Progenitor cell of endocrine pancreas (in vitro differentiated cells): ENCODE data around the gene TLR2. TPM values are rescaled to one million over a fixed set of nuclear protein-coding genes. Genes with fewer than 3 reads are reported as not detected.

Experiments used
- DNase-seq: peaks from one replicate; pipeline ENCODE4 v3.0.0; 2021; ENCODE audit warnings: low spot score; ENCODE audit not compliant: unreplicated experiment
- H3K27ac Mint-ChIP-seq: 2 replicates; pipeline ENCODE4 v1.8.0; 2021; ENCODE audit warnings: mild to moderate bottlenecking, moderate library complexity, mixed read lengths
- H3K27me3 Mint-ChIP-seq: 2 replicates; pipeline ENCODE4 v1.8.0; 2021; ENCODE audit warnings: mixed read lengths
- H3K36me3 Mint-ChIP-seq: 2 replicates; pipeline ENCODE4 v1.8.0; 2022; ENCODE audit warnings: mixed read lengths; ENCODE audit not compliant: insufficient read depth
- H3K4me1 Mint-ChIP-seq: 2 replicates; pipeline ENCODE4 v1.8.0; 2021; ENCODE audit warnings: low read depth, mixed read lengths
- H3K4me3 Mint-ChIP-seq: 2 replicates; pipeline ENCODE4 v1.8.0; 2021; ENCODE audit warnings: low read depth, mild to moderate bottlenecking, moderate library complexity, mixed read lengths
- H3K9me3 Mint-ChIP-seq: 2 replicates; pipeline ENCODE4 v1.8.0; 2021; ENCODE audit warnings: low read depth, mixed read lengths
- total RNA-seq: library from RNA; stranded (reverse); gene quantifications from 2 replicates; pipeline ENCODE4 v1.2.1, GENCODE V29; 2021
- TF ChIP-seq, protein P1 (sequence below): fragments of 200-600 bp; sonication (generic); IDR thresholded peaks from one replicate; pipeline ENCODE4 v1.5.0; 2021; ENCODE audit warnings: antibody characterized with exemption, mild to moderate bottlenecking; ENCODE audit not compliant: unreplicated experiment

TLR2 gene
- total RNA-seq, 1 donor from 2014 or later: 5.1 TPM

DNA sequence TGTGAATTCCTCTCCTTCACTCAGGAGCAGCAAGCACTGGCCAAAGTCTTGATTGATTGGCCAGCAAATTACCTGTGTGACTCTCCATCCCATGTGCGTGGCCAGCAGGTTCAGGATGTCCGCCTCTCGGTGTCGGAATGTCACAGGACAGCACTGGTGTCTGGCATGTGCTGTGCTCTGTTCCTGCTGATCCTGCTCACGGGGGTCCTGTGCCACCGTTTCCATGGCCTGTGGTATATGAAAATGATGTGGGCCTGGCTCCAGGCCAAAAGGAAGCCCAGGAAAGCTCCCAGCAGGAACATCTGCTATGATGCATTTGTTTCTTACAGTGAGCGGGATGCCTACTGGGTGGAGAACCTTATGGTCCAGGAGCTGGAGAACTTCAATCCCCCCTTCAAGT is 20.4 kb downstream of the TLR2 start:
- TF ChIP-seq, protein P1, sequence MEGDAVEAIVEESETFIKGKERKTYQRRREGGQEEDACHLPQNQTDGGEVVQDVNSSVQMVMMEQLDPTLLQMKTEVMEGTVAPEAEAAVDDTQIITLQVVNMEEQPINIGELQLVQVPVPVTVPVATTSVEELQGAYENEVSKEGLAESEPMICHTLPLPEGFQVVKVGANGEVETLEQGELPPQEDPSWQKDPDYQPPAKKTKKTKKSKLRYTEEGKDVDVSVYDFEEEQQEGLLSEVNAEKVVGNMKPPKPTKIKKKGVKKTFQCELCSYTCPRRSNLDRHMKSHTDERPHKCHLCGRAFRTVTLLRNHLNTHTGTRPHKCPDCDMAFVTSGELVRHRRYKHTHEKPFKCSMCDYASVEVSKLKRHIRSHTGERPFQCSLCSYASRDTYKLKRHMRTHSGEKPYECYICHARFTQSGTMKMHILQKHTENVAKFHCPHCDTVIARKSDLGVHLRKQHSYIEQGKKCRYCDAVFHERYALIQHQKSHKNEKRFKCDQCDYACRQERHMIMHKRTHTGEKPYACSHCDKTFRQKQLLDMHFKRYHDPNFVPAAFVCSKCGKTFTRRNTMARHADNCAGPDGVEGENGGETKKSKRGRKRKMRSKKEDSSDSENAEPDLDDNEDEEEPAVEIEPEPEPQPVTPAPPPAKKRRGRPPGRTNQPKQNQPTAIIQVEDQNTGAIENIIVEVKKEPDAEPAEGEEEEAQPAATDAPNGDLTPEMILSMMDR: no peak
- Mint-ChIP-seq H3K4me1 (peaks cover 16% of the 10 kb centered on the region), H3K4me3 (no peak overlapping the region)

DNA sequence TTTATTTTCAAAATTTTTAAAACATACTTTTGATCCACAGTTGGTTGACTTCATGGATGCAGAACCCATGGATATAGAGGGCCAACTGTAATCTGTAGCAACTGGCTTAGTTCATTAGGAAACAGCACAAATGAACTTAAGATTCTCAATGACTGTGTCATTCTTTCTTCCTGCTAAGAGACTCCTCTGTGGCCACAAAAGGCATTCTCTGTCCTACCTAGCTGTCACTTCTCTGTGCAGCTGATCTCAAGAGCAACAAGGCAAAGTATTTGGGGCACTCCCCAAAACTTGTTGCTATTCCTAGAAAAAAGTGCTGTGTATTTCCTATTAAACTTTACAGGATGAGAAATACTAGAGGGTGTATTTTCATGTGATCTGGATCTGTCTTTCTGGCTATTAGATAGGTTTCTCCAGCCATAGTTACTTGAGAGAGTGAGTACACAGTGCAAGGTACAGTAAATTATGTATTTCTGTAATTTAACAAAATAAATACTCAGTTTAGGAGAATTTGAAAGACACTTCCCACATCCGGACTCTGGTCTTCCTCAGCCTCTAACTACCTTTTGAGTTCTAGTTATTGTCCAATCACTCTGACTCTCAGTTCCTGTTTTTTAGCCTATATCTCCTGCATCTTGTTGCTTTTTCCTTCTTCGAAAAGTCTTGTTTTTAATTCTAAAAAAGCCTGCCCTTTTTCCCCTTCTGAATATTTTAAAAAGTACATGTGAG is 21.8 kb downstream of the TLR2 start:
- DNase-seq: no peak
- H3K4me1 Mint-ChIP-seq: peaks cover 20% of the 10 kb centered on the region
- H3K9me3 Mint-ChIP-seq: no peaks in the 10 kb centered on the region
- H3K27me3 Mint-ChIP-seq: no peaks in the 10 kb centered on the region
- no peak overlapping the region for H3K4me3 Mint-ChIP-seq
- no peaks in the 10 kb centered on the region for H3K36me3 Mint-ChIP-seq
- TF ChIP-seq, protein P1: no peak
- no peak overlapping the region for H3K27ac Mint-ChIP-seq

More for the DNA sequence above, 20.4 kb downstream of the TLR2 start:
- Mint-ChIP-seq H3K27me3 (no peaks in the 10 kb centered on the region), H3K27ac (no peak overlapping the region), H3K36me3 (no peaks in the 10 kb centered on the region), H3K9me3 (no peaks in the 10 kb centered on the region)
- no peak for DNase-seq

GRCh38 chr4:153706519-153706918 is 22.4 kb downstream of the TLR2 start:
- no peaks in the 10 kb centered on the region for H3K27me3 Mint-ChIP-seq
- H3K36me3 Mint-ChIP-seq: no peaks in the 10 kb centered on the region
- TF ChIP-seq, protein P1: no peak
- DNase-seq: no peak
- H3K4me1 Mint-ChIP-seq: peaks cover 20% of the 10 kb centered on the region
- H3K27ac Mint-ChIP-seq: no peak overlapping the region
- H3K4me3 Mint-ChIP-seq: no peak overlapping the region
- no peaks in the 10 kb centered on the region for H3K9me3 Mint-ChIP-seq

DNA sequence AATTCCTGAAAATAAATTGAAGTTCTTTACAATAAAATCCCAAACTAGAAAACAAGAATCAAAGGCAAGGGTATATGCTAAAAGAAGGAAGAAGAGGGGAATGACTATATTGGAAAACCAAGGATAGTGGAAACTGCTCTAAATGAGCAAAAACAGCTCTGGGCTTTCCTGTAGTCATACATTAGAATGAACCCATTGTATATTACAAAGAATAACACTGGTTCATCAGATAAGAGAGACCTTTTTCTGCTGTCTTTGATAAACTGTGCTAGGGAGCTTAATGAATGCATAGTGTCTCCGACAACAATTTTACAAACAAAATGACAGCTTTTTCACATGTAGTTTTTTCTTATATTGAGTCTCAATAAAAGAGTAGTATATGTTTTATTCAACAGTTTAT is 26.6 kb downstream of the TLR2 start:
- TF ChIP-seq, protein P1: no peak
- H3K4me3 Mint-ChIP-seq: no peak overlapping the region
- H3K4me1 Mint-ChIP-seq: peaks cover 20% of the 10 kb centered on the region

GRCh38 chr4:153713866-153714646 is 30.0 kb downstream of the TLR2 start:
- no peak overlapping the region for H3K4me3 Mint-ChIP-seq
- no peak for DNase-seq
- H3K27ac Mint-ChIP-seq: no peak overlapping the region
- TF ChIP-seq, protein P1: no peak
- H3K9me3 Mint-ChIP-seq: no peaks in the 10 kb centered on the region
- H3K36me3 Mint-ChIP-seq: no peaks in the 10 kb centered on the region
- peaks cover 8% of the 10 kb centered on the region for H3K4me1 Mint-ChIP-seq
- H3K27me3 Mint-ChIP-seq: no peaks in the 10 kb centered on the region

More for the DNA sequence above, 26.6 kb downstream of the TLR2 start:
- H3K27ac Mint-ChIP-seq: no peak overlapping the region
- no peak for DNase-seq
- no peaks in the 10 kb centered on the region for H3K36me3 Mint-ChIP-seq
- no peaks in the 10 kb centered on the region for H3K27me3 Mint-ChIP-seq
- no peaks in the 10 kb centered on the region for H3K9me3 Mint-ChIP-seq
